Measurements from ENCODE around the gene SLC14A1. TPM values are rescaled to one million over a fixed set of nuclear protein-coding genes. Genes with fewer than 3 reads are reported as not detected.

SLC14A1 gene
- not detected in 2 replicates for total RNA-seq (2014; rRNA removed; shearing (Covaris generic))

DNA sequence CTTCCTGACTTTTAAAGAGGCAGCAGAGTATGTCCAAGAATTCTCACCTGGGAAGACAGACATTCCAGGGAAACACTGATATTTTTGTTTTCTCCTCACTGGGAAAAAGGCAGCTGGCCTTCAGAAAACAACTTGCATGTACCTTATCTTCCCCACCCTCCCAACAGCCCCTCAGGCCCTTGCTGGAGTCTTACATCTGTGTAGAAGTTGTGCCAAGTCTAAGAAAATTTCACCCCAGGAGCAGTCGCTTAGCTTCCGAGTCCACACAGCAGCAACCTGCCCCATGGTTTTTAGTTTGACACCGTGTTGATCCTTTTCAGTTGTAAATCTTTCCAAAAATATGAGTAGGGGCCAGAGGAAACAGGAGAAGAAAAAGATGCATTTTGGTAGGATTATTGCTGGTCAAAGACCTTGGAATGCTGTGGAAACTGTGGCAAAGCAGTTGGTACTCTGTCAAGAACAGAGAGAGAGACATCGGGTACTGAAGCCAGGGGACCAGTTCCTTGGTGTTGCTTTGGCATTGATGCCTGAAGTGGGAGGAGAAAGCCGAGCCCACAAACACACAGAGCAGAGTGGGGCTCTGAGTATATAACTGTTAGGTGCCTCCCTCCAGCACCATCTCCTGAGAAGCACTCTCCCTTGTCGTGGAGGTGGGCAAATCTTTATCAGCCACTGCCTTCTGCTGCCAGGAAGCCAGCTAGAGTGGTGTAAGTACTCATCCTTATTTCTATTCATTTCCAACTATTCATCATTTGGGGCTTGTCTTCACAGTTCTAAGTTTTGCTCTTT is at the start of gene SLC14A1:
Gene SLC14A1 (plus strand): TSS at position 615 of the 789 bp plus-strand sequence. CDS start 6,140 bp downstream, outside the sequence.
- no peak for DNase-seq
- Histone ChIP-seq H3K4me3 (no peak within 1 kb of the TSS), H3K27me3 (no peaks in the 10 kb centered on the region), H3K9me3 (replicated peaks) (no peaks in the 10 kb centered on the region), H3K4me1 (no peaks in the 10 kb centered on the region), H3K27ac (no peak within 1 kb of the TSS), H3K36me3 (no peaks in the 10 kb centered on the region)

GRCh38 chr18:45677276-45677807 is 46.6 kb upstream of the SLC14A1 start:
- Histone ChIP-seq H3K9me3 (replicated peaks) (no peaks in the 10 kb centered on the region), H3K4me3 (no peak overlapping the region), H3K36me3 (no peaks in the 10 kb centered on the region), H3K27me3 (no peaks in the 10 kb centered on the region), H3K4me1 (no peaks in the 10 kb centered on the region), H3K27ac (no peak overlapping the region)
- DNase-seq: no peak

GRCh38 chr18:45678441-45678840 is 45.5 kb upstream of the SLC14A1 start:
- Histone ChIP-seq H3K27me3 (no peaks in the 10 kb centered on the region), H3K4me1 (no peaks in the 10 kb centered on the region), H3K4me3 (no peak overlapping the region), H3K36me3 (no peaks in the 10 kb centered on the region), H3K9me3 (replicated peaks) (no peaks in the 10 kb centered on the region), H3K27ac (no peak overlapping the region)
- no peak for DNase-seq

- Histone ChIP-seq H3K4me3 (no peak overlapping the region), H3K36me3 (no peaks in the 10 kb centered on the region), H3K27me3 (no peaks in the 10 kb centered on the region), H3K9me3 (replicated peaks) (no peaks in the 10 kb centered on the region), H3K4me1 (no peaks in the 10 kb centered on the region), H3K27ac (no peak overlapping the region)
- DNase-seq: no peak
These were observed 45.1 kb upstream of the SLC14A1 start for GRCh38 chr18:45678850-45679249.

GRCh38 chr18:45680066-45680690 is 43.8 kb upstream of the SLC14A1 start:
- no peak for DNase-seq
- H3K9me3 ChIP-seq (replicated peaks): no peaks in the 10 kb centered on the region
- no peaks in the 10 kb centered on the region for H3K27me3 ChIP-seq
- H3K4me3 ChIP-seq: no peak overlapping the region
- no peak overlapping the region for H3K27ac ChIP-seq
- no peaks in the 10 kb centered on the region for H3K36me3 ChIP-seq
- no peaks in the 10 kb centered on the region for H3K4me1 ChIP-seq

DNA sequence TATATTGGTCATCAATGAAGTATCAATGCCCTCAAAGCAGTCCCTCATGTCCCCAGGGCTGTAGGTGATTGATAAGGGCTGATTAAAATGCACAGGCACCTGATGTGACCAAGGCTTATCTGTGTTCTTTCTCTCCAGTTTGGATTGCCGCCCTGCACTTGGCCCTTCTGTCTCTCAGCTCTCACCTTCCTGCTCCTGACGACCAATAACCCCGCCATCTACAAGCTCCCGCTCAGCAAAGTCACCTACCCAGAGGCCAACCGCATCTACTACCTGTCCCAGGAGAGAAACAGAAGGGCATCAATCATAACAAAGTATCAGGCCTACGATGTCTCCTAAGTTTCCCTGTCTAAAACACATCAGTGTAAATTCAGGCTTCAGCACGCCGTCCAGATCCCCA is 41.8 kb upstream of the SLC14A1 start:
- Histone ChIP-seq H3K27me3 (no peaks in the 10 kb centered on the region), H3K4me3 (no peak overlapping the region), H3K4me1 (no peaks in the 10 kb centered on the region), H3K36me3 (no peaks in the 10 kb centered on the region), H3K27ac (no peak overlapping the region), H3K9me3 (replicated peaks) (no peaks in the 10 kb centered on the region)
- no peak for DNase-seq

DNA sequence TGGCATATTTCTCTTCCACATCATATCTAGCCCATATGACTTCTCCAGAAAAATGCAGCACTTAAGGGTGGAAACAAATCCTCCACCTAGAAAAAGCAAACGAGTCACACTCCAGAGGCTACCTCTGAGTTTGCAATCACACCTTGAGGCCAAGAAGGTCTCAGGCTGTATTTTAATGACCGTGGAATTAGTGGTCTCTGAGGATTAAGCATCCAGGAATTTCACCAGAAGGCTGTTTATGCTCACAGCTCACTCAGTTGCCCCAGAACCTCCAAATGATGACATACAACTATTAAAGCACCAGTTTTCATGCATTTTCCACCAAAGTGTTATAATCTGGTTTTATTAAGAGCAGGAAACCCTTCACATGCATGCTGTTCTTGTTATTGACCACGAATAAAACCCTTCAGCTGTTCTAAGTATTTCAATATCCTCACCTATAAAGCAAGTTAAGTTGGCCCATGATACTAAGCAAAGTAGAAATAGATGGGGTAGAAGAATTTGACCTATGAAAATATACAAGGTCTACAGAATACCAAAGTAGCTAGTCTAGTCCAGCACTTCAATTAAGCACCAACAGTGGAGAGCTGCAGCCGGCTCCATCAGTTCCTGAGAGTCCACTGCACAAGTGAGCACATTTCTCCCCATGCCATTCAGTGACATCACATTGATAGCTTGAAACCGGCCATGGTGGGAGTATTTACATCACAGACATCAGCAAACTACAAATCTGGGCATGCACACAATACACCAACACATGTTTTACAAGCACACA is 39.5 kb upstream of the SLC14A1 start:
- Histone ChIP-seq H3K36me3 (no peaks in the 10 kb centered on the region), H3K4me3 (no peak overlapping the region), H3K9me3 (replicated peaks) (no peaks in the 10 kb centered on the region), H3K4me1 (no peaks in the 10 kb centered on the region), H3K27me3 (no peaks in the 10 kb centered on the region), H3K27ac (no peak overlapping the region)
- no peak for DNase-seq

DNA sequence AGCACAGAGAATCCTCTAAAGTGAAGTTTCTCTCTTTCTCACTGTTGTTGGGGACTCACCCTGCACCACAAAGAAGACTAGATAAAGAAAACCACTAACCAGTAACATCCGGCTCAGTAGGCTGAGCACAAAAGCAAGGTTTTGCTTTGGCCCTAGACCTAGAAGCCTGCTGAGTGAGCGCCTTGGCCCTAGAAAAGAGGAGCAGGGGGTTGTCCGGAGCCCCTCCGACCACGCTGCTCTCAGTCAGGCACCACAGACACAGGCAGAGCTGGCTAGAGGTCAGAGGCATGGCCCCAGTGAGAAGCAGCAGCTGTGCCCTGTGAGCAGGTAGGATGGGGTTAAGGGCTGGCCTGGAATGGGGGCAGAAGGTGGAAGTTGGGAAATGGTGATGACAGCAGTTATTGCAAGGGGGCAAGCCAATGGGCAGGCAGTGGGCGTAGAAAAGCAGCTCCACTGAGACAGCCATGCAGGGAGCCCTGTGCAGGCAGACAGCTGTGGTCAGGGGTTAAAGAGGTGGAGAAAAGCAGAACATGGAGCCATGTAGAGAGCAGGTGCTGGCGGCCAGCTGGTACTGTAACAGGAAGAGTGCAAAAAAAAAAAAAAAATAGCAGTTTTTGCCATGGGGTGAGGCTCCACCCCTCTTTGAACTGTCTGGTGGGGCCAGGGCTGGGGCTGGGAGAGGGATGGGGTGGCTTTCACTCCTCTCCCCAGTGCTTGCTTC is 36.9 kb upstream of the SLC14A1 start:
- Histone ChIP-seq H3K27ac (no peak overlapping the region), H3K27me3 (no peaks in the 10 kb centered on the region), H3K4me1 (no peaks in the 10 kb centered on the region), H3K4me3 (no peak overlapping the region), H3K36me3 (no peaks in the 10 kb centered on the region), H3K9me3 (replicated peaks) (no peaks in the 10 kb centered on the region)
- DNase-seq: peak; percentile 43 to 63

DNA sequence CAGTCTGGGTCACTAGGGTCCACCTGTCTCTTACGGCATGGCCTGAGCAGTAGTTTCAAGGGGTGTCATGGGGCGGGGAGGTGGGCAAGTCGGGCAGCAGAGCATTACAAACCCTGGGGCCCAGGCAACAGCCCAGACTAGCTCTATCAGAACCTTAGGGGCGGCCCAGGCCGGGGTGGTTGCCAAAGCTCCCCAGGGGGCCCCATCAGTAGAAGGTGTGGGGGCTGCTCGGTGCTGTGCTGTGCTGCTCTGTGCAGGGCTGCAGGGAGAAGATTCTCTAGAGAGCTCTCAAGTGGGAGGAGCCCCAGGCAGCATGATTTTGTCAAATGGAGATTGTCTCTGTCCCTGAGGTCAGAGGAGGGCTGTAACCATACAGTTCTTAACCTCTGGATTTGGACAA is 36.4 kb upstream of the SLC14A1 start:
- Histone ChIP-seq H3K36me3 (no peaks in the 10 kb centered on the region), H3K27ac (no peak overlapping the region), H3K4me3 (no peak overlapping the region), H3K4me1 (no peaks in the 10 kb centered on the region), H3K27me3 (no peaks in the 10 kb centered on the region), H3K9me3 (replicated peaks) (no peaks in the 10 kb centered on the region)
- DNase-seq: no peak

DNA sequence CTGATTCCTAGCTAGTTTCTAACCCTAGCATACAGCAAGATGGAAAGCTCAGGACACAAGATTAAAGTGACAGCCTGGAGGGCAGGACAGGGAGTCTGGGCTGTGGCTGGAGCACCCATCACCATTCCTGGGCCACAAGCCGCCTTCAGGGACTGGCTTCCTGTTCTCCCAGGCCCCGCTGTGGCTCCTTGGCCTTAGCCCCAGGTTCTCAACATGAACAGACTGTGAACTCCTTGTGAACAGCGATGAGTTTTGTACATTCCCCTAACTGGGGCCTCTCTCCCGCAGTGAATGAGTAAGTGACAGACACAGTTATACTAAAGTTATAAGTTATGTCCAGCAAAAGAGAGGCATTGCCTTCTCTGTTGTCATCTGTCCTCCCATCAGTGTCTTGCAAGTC is 35.9 kb upstream of the SLC14A1 start:
- Histone ChIP-seq H3K9me3 (replicated peaks) (no peaks in the 10 kb centered on the region), H3K36me3 (no peaks in the 10 kb centered on the region), H3K4me1 (no peaks in the 10 kb centered on the region), H3K27ac (no peak overlapping the region), H3K27me3 (no peaks in the 10 kb centered on the region), H3K4me3 (no peak overlapping the region)
- no peak for DNase-seq

- no peak for DNase-seq
- H3K27ac ChIP-seq: no peak overlapping the region
- H3K36me3 ChIP-seq: no peaks in the 10 kb centered on the region
- no peak overlapping the region for H3K4me3 ChIP-seq
- no peaks in the 10 kb centered on the region for H3K9me3 ChIP-seq (replicated peaks)
- H3K27me3 ChIP-seq: no peaks in the 10 kb centered on the region
- H3K4me1 ChIP-seq: no peaks in the 10 kb centered on the region
These were observed 35.1 kb upstream of the SLC14A1 start for GRCh38 chr18:45688833-45689232.

- H3K4me3 ChIP-seq: no peak overlapping the region
- H3K36me3 ChIP-seq: no peaks in the 10 kb centered on the region
- H3K4me1 ChIP-seq: no peaks in the 10 kb centered on the region
- H3K27me3 ChIP-seq: no peaks in the 10 kb centered on the region
- H3K9me3 ChIP-seq (replicated peaks): no peaks in the 10 kb centered on the region
- DNase-seq: no peak
- no peak overlapping the region for H3K27ac ChIP-seq
These were observed 34.6 kb upstream of the SLC14A1 start for GRCh38 chr18:45689396-45689795.

DNA sequence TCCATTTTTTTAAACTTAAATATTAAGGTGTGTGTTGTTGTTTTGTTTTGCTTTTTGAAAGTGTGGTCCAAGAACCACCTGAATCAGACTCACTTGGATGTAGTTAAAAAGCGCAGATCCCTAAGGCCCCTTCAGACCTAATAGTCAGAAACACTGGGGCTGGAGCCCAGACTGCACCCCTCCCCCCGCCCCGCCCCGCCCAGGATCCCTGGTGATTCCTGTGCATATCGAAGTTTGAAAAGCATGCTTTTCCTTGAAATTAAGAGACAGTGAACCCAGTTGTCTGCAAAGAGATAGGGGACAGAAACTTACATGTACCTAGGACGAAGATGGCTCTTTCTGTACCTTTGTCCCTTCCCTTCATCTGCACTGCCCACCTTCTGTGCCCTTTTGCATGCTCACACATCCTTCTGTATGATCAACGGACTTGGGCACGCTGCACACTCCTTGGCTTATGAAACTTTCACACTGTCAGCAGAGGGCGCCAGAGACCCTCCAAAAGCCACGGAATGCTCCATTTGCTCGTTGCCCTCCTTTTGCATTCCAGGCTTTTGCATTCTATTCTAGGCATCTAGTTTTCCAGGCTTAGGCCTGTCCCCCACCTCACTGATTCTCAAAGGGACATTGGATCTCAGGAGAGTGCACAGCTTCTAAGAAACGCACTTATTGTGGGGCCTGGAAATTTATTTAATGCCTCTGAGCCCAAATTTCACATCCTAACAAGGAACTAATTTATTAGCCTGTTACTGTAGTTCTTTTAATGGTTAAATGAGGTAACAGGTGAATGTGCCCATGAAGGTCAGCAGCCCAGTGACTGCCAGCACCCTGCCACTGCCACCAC is 32.8 kb upstream of the SLC14A1 start:
- H3K4me3 ChIP-seq: no peak overlapping the region
- H3K9me3 ChIP-seq (replicated peaks): no peaks in the 10 kb centered on the region
- no peaks in the 10 kb centered on the region for H3K36me3 ChIP-seq
- H3K27ac ChIP-seq: no peak overlapping the region
- no peaks in the 10 kb centered on the region for H3K27me3 ChIP-seq
- no peaks in the 10 kb centered on the region for H3K4me1 ChIP-seq
- DNase-seq: peak; percentile 38 to 78

DNA sequence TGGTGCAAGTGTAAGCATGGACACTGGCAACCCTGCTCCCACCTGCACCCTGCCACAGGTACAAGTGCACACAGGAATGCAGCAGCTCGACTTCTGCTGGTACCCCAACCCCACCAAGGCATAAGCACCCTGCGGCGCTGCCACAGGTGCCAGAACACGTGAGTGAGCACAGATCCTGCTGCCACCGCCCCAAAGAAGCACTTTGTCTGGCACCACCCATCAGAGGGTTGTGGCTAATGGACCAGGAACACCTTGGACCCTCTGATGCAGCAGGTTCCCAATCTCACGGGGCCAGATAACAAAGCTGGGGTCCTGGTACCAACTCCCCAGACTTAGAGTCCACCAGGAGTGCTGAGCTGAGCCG is 32.2 kb upstream of the SLC14A1 start:
- no peaks in the 10 kb centered on the region for H3K27me3 ChIP-seq
- no peak overlapping the region for H3K27ac ChIP-seq
- no peak overlapping the region for H3K4me3 ChIP-seq

More for the DNA sequence above, 32.2 kb upstream of the SLC14A1 start:
- Histone ChIP-seq H3K9me3 (replicated peaks) (no peaks in the 10 kb centered on the region), H3K4me1 (no peaks in the 10 kb centered on the region), H3K36me3 (no peaks in the 10 kb centered on the region)
- no peak for DNase-seq
